ENCODE results near the gene PCYT1A. TPM values are rescaled to one million over a fixed set of nuclear protein-coding genes. Genes with fewer than 3 reads are reported as not detected.

The PCYT1A gene
- total and polyA plus RNA-seq, 2 donors (not counting 3 experiments of a cell fraction or from before 2014, with no cell fraction given): 50.3 to 65.5 TPM

GRCh38 chr3:196194542-196194915 is 93.0 kb downstream of the PCYT1A start:
- no peaks in the 10 kb centered on the region for H4K20me1 ChIP-seq (replicated peaks; ENCODE audit: control insufficient read depth, extremely low read depth, insufficient read depth, low read length)
- intact Hi-C loops (cut with micrococcal nuclease) (no loop called here), dilution Hi-C loops (cut with MboI; ENCODE audit: extremely low pct_ligation_motif_present, low sequenced_read_pairs) (no loop called here)
- no peak overlapping the region for H3K9ac ChIP-seq (replicated peaks; ENCODE audit: extremely low read depth, insufficient read depth, low read length)
- no peaks in the 10 kb centered on the region for H3K36me3 ChIP-seq (ENCODE audit: control insufficient read depth in 2 of 2, extremely low read depth in 1 of 2, insufficient read depth in 2 of 2, low read length in 2 of 2)
- no peaks in the 10 kb centered on the region for H3K4me1 ChIP-seq (ENCODE audit: control insufficient read depth, extremely low read depth, insufficient read depth, low read length)
- BruUV-seq (replicated peaks): no TSS peak
- no peaks in the 10 kb centered on the region for H3K79me2 ChIP-seq (ENCODE audit: control insufficient read depth, insufficient read depth, low read length)
- FAIRE-seq (no peak), DNase-seq (ENCODE audit: low read depth, low spot score) (no peak)
- ChIA-PET CTCF (interaction anchor here (1.2 to 3.1 kb wide), 2 partner anchors 121 to 172 kb away, joined by 4 to 20 read pairs; no protein-coding TSS in a partner anchor), POLR2A (no interaction called here)
- no peak for TF ChIP-seq CTCF (IDR thresholded peaks at IDR 0.05; ENCODE audit: extremely low read depth in 1 of 2, insufficient read depth in 1 of 2, low read depth in 1 of 2, low read length in 2 of 2)
- TF ChIP-seq MAX (IDR thresholded peaks at IDR 0.05; ENCODE audit: insufficient read depth, insufficient read length): no peak
- no peak for TF ChIP-seq GATA2 (IDR thresholded peaks at IDR 0.05; ENCODE audit: insufficient read depth, insufficient read length, low read depth, low read length)
- TF ChIP-seq FOS (IDR thresholded peaks at IDR 0.05; ENCODE audit: borderline replicate concordance, insufficient read depth, low read length): no peak
- no peak for TF ChIP-seq JUN (IDR thresholded peaks at IDR 0.05; ENCODE audit: borderline replicate concordance, insufficient read depth, insufficient read length, low read depth)
- TF ChIP-seq POLR2AphosphoS5 (IDR thresholded peaks at IDR 0.05; ENCODE audit: insufficient read depth, low read depth, low read length): no peak
- no peak for TF ChIP-seq EZH2 (IDR thresholded peaks at IDR 0.05; ENCODE audit: borderline replicate concordance, low read depth, low read length, severe bottlenecking)
- TF ChIP-seq POLR2A (IDR thresholded peaks at IDR 0.05; ENCODE audit: low read depth, low read length): no peak
- TF ChIP-seq MYC (IDR thresholded peaks at IDR 0.05; ENCODE audit: low read depth, low read length): no peak
- H3K9me1 ChIP-seq (replicated peaks; ENCODE audit: control insufficient read depth, extremely low read depth, insufficient read depth, low read length): no peaks in the 10 kb centered on the region
- no peak overlapping the region for H3K4me3 ChIP-seq (replicated peaks in 1 of 3; ENCODE audit: insufficient read depth in 1 of 3, low read depth in 1 of 3, low read length in 3 of 3)
- H3K9me3 ChIP-seq (replicated peaks; ENCODE audit: control insufficient read depth, insufficient read depth, low read length): no peaks in the 10 kb centered on the region
- no peak overlapping the region for H3K4me2 ChIP-seq (ENCODE audit: insufficient read depth, low read length)
- no peak overlapping the region for H3K27ac ChIP-seq (ENCODE audit: insufficient read depth, low read depth, low read length)
- no peak overlapping the region for H2AFZ ChIP-seq (ENCODE audit: low read depth, low read length)
- no peaks in the 10 kb centered on the region for H3K27me3 ChIP-seq (ENCODE audit: control insufficient read depth in 2 of 2, insufficient read depth in 2 of 2, low read length in 2 of 2)
